D341Med (cell line): ENCODE measurements around the gene RABGGTA.
"Not testable (repeated sequence)": the region's sequence is repeated elsewhere in the genome, so short reads cannot be mapped to it uniquely, and the experiment has no call there.

Experiments used
- DNase-seq: peaks from one replicate; pipeline ENCODE4 v3.0.0; 2012; ENCODE audit warnings: low spot score

RABGGTA gene

DNA sequence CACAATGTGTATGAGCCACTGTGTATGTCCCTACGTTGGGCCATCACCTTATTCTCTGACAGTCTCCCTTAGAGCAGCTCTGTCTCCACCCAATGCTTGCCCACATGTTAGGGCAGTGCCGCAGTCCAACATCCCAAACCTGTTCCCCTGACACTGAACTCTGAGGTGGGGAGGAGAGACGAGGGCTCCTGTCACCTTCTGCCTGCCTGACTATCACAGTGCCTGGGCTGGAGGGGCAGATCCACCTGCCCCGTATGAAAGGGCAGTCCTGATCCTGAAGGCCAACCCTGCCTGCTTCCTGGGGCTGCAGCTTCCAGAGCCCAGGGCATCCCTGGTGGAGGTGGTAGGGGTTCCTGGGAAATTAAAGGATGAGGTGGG lies 10.6 kb downstream of the RABGGTA start:
- no peak for DNase-seq

DNA sequence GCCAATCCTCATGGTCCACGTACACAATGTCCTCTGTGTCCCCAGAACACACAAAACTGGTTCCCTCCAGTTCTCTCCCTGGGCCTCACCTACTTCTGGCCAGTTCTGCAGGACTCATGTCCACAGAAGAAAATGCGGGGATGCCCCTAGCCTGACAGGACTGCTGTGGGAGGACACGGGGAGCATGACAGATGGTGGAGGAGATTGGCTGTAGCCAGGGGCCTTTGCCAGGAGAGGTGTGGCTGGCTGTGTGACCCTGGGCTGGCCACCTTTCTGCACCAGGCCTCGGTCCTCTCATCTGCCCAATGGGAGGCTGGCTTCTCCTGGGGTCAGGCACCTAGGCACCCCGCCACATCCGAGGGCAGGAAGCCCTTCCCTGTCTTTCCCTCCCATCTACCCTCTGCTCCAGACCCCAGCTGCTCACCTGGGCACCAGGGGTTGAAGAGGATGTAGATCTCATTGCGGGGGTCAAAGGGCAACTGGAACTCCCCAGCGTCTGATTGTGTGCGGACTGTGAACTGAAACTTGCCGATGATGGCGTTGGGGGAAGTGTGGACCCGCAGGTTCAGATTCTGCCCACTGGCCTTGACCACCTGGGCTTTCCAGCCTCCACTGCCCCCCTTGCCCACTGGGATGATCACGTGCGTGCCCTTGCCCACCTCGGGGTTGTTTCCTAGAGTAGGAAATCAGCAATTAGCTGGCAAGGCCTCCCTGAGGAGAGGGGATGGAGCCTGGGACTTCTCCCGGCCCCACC lies 11.2 kb downstream of the RABGGTA start:
- no peak for DNase-seq

DNA sequence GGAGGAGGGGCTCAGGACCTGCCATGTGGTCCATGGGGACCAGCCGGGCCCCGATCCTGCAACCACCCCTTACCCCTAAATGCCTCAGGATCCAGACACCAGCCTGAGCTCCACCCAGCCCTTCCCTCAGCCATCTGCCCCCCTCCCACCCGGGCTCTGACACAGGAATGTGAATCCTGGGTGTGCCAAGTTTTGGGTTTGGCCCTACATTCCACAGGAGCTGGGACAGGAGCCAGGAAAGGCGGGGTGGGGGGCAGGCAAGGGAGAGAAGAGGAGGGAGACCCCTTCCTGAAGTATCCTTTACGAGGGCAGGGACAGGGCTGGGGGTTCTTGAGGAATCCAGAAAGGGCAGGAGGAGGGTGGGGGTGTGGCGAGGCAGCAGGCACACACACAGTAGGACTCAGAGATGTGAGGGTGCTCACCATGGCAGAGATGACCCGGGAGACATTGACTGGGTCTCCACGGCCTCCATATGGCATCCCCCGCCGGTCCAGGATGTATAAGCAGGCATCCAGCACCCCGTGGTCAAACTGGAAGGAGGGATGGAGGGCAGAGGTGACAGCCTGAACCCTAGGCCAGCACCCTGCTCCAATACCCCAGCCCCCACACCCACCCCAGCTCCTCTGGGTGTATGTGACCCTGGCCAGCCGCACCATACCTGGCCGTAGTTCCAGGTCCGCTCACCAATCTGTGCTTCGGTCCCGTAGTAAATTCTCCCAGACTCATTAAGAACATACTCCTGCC lies 11.9 kb downstream of the RABGGTA start:
- DNase-seq: no peak

DNA sequence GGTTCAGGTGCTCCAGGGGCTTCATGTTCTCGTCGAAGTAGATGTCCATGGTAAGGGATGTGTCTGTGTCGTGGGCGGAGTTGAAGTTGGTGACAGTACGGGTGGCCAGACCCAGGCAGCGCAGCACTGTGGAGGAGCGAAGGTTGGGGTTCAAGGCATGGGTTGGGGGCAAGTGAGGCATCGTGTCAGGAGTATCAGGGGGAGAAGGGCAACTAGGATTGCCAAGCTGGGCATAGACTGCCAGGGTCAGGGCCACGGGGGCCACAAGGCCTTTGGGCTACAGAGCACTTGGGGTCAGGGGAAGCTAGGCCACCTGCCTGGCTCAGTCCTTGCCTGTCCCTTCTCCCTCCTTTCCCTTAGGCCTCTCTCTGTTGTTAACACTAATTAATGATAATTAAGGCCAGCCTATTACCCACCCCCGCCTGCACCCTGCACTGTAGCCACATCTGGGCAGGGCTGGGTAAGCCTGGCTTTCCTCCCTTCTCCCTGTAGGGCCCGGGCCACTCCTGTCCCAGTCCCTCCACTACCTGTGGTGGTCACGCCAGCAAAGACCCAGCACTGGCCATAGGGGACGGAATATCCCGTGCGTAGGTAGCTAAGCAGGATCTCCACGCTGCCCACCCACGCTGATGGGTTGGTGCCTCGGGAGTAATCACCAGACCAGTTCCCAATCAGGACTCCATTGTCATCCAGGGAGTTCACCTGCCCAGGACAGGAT lies 12.7 kb downstream of the RABGGTA start:
- DNase-seq: no peak

DNA sequence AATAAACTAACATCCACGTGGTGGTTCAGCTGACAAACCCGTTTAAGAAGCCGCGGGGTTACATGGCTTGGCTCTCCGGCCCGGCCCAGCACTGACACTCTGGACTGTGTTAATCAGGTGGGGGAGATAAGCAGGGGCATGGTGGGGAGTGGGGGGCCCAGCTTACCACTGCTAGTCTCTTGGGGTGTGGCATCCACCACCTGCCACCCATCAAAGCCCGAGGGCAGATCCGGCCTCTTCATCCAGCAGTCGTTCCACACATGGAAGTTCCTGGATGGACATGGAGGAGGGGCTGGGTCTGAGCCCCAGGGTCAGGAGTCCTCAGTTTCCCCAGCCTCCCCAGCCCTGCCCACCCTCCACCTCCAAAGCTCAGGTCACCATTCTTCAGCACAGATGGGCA lies 13.3 kb downstream of the RABGGTA start:
- DNase-seq: no peak

DNA sequence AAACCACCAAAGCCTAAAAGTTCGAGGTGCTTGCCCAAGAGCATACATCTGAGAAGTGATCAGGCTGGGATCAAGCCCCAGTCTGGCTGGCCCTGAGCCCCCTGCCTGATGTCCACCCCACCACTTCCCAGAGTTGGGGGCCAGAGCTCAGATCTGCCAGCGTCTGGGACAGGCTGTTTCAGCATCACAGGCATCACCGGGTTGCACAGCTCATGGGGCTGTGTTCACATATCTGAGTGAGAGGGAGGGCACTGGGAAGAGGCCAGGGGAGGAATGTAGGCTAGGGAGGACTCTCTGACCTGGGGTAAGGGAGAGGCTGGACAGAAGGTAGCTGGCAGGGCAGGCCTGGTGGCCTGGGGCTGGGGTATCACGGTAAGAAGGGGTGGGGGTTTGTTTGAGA lies 14.4 kb downstream of the RABGGTA start:
- no peak for DNase-seq

DNA sequence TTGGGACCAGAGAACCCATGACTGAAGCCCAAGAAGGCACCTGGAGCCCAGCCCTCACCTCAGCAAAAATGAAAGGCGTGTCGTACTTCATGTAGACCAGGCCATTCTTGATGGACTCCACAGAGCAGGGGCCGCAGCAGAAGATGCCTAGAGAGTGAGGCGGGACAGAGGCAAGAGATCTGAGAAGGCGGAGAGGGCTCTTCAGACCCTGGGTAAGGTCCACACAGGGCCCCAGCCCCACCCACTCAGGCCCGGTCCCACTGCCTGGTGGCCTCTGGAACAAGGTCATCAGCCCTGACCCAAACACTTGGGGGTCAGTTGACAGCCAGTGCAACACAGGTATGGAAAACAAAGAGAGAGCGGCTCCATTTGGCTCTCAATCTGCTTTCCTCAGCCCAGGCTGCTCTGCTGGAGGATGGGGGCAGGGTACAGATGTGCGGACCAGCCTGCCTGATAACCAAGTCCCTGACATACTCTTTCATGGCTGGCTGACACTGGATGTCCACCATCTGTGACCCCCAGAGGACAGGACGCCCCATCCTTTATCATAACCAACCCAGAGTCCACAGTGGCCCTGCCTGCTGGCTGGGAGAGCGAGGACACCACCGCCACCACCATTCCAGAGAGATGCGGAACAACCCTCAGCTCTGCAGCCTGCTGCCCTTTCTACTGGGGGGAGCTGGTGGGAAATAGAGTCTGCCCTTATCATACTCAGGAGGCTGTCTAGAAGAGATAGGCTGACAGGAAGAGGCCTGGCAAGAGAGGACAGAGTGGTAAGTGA lies 15.3 kb downstream of the RABGGTA start:
- DNase-seq: no peak

DNA sequence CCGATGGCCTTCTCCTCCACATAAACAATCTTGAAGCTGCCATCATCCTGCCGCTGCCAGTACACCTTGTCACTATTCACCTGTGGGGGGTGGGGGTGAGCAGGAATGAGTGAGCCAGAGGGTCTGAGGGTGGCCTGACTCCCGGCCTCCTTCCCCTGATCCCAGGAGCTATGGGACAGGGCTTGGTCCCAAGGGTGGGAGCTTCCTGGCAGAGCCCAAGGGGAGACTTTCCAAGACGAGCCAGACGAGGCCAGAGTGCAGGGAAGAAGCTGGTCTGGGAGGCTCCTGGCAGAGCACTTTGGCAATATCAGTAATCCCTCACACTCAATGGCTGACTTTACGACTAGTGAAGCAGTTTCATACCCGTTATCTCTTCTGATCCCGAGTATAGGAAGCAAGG lies 16.0 kb downstream of the RABGGTA start:
- DNase-seq: no peak

DNA sequence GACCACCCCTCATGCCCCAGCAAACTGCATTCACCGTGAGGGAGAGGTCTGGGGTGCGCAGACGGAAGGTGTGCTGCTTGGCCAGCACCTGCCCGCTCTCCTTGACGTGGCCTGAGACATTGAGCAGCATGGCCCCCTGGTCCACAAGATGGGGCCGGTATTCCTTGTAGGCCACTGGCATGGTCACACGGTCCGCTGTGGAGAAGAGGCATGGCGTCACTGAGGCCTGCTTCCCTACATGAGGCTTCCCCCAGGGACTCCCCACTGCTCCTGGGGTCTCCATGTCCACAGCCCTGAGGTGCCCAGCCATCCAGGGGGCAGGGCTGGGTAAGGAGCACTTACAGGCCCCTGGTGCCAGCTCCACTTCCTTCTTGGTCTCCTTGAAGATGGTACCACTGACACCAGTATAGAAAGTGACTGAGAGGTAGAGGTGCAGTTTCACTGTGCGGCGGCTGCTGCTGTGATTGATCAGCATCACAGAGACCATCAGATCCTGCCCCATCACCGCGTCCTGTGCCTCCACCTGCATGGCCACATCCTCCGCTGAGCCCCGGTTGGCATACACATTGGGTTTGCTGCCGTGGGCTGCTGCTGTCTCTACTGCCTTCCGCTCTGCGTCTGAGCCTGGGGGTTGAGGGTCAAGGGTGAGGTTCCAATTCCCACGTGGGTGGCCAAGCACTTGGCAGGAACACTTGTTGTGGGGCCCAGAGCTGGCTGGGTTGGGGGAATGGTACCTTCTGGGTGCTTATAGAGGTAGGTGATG lies 16.6 kb downstream of the RABGGTA start:
- no peak for DNase-seq

DNA sequence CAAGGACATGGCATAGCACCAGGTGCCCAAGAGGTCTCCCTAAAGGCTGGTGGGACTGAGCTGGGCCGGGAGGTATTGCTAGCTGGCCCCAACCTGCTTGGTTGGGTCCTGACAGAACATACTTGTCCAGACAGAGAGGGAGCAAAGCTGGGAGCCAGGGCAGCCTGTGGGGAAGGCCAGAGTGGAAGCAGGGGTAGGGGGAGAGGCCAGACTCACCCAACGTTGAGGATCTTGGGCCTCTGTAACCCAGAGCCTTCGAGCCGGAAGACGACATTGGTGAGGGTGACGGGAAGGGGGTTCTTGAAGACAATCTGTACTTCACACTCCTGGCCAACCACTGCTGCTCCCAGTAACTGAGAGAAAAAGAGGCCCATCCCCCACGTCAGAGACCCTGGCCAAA lies 17.5 kb downstream of the RABGGTA start:
- no peak for DNase-seq

DNA sequence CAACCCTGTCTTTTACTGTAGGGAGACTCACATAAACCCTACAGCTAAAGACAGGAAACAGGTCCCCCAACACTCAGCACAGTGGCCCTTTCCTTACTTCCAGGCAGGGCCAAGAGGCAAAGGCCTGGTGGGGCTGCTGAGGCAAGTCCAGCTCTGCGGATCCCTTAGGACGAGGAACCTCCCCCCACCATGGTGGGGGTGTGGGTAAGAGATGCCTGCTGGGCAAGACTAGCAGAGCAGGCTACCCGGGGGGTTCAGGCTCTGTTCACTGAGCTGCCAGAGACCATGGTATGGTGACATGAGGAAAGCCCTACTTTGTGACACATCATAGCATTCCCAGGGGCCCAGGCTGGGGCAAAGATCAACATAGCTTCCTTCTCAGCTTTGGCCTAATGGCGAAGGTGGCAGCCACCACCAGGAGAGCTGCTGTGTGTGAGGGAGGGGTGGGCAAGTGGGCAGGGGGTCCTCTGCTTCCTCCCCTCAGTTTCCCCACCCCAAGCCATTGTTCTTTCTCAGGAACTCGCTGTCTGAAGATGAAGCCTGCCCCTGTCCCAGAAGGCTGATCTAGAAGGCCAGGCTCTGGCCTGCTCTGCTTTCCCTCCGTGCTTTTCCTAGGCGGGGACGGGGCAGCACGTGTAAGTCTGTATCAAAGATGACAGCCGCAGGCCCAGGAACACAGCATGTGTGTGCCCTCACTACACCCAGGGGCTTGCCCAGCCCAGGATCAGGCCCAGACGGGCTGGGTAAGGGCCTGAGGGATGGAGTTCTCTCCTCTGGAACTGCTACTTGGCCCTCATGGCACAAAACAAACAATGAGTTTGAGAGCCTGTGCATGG lies 18.9 kb downstream of the RABGGTA start:
- no peak for DNase-seq

DNA sequence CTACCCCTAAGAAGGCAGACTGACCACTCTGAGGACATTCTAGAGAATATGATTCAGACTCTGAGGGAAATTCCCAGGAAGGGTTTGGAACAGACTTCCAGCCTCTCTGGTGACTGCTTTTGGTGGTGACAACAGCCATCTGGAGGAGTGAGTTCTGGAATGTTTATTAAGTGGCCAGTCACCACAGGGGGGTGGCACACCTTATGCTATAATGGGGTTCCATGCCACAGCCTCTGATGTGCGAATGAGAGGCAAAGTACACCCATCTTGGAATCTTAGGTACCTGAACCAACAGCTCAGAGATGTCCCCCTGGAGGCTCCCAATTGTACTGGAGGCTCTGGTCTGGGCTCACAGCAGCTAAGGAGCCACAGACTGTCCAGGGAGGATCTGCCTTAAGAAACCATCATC lies 19.5 kb downstream of the RABGGTA start:
- no peak for DNase-seq

DNA sequence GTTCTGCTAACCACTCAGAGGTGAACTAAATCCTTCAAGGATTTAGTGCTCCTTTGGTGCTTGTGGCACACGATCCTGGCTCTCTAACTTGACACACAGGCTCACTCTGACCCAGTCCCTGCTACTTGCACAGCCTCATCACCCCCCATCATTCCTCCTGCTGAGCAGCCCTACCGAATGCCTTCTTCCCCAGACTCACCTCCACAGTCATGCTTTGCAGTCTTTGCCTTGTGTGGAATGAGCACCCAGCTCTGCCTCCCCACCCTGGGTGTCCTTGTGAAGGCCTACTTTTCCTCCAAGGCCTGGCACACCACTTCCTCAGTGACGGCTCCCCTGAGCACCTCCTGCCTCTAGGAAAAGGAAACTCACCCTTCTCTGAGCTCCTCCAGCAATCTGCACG lies 21.0 kb downstream of the RABGGTA start:
- DNase-seq: no peak

DNA sequence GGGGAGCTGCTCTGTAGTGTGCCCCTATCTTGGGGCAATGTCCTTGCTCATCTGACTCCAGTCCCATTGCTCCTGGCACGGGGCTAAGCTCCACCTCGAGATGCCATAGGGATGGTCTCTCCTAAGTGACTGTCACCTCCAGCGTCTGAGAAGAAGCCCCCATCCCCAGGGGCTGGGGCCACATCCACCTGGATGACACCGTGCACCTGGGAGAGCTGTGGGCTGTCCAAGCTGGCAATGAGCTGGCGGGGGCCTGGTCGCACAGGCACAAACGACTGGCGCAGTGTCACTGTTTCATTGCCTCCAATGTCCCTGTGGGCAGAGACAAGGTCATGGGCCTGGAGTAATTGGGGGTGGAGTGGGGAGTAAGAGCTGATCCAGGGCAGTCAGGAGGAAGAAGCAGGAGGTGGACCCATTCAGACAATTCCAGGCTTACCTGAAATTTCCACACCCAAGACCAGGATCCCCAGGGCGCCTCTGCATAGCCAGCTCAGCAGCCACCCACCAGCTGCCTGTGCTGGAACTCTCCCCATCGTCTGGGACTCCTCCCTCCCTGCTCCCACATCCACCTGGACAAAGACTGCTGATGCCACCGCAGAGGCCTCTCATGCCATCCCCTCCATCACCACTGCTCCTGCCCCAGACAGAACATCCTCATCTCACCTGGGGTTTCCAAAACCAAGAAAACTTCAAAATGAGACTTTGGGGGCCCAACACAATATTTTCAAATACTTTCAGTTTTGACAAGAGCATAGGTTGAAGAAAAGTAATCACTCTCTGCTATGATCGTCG lies 22.0 kb downstream of the RABGGTA start:
- no peak for DNase-seq

DNA sequence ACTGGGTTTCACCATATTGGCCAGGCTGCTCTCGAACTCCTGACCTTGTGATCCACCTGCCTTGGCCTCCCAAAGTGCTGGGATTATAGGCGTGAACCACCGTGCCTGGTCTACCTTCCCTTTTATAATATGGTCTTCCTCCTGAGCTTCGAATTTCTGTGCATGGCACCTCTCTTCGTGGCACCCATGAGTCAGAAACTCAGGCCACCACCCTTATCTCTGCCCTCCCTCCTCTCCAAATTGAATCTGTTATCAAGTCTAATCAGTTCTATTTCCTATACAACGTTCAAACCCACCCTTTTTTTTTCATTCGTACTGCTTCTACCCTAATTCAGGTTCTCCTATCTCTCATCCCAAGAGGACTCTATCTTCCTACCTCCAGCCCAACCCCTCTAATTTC lies 24.0 kb downstream of the RABGGTA start:
- no peak for DNase-seq

DNA sequence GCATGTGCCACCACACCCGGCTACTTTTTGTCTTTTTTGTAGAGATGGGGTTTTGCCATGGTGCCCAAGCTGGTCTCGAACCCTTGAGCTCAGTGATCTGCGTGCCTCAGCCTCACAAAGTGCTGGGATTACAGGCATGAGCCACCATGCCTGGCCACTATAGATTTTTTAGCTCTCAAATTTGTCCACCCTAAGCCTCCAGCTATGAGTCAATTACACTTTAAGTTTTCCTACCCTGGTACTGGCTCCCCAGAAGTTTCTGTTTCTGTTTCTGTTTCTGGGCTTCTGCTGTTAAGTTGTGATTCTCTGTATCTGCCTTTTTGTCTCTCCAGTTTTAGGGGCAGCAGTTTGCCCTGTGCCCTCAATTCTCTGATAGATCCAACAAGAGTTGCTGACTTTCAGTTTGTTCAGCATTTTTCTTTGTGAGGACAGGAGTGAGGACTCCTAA lies 24.6 kb downstream of the RABGGTA start:
- no peak for DNase-seq

DNA sequence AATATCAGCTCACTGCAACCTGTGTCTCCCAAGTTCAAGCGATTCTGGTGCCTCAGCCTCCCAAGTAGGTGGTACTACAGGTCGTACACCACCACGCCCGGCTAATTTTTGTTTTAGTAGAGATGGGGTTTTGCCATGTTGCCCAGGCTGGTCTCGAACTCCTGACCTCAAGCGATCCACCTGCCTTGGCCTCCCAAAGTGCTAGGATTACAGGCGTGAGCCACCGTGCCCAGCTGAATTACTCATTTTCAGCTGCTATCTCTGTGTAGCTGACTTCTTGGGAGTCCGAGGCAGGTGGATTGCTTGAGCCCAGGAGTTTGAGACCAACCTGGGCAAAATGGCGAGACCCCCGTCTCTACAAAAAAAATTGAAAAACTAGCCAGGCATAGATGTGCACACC lies 26.0 kb downstream of the RABGGTA start:
- DNase-seq: not testable (repeated sequence)

DNA sequence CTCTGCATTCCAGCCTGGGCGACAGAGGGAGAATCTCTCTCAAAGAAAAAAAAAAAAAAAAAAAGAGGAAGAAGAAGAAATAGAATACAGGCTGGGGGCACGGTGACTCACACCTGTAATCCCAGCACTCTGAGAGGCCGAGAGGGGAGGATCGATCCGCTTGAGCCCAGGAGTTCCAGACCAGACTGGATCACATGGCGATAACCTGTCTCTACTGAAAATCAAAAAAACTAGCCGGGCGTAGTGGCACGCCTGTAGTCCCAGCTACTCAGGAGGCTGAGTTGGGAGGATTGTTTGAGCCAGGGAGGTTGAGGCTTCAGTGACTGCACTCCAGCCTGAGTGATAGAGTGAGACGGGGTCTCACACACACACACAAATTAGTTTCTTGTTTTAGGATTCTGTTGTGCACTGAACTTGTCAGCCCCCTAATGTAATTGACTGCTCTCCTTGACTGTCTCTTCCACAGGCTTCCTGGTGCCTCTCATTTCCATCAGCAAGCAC lies 28.0 kb downstream of the RABGGTA start:
- DNase-seq: peak; percentile 37

DNA sequence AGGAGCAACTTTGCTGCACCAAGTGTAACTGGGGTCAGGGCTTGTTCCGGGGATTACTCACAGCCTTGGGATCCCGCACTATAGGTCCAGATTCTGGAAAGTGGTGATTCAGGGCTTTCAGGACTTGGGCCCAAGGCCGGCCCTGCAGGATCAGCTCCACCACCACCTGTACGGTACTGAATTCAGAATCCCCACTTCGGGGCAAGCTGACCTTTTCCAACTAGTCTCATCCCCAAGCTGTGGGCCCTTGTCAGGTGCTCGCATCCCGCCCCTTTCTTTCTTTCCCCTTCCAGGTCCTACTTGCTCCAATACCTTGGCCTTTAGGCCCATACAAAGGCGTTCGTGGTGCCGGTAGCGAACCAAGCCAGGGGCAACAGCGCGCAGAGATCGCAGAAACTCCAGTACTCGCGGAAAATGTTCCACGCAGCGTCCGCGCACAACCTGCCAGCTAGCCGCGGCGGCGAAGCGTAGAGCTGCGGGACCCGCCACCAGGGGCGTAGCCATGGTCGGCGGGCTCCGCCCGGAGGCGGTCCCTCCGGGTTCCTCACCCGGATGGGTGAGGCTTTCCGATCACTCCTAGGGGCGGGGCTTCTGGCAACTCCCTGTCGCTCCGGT lies 29.5 kb downstream of the RABGGTA start:
- DNase-seq: peak; percentile 96
